Retinal pigment epithelial cell (primary cell): Measurements from ENCODE around the gene GCNT3.

Experiments
- DNase-seq: peaks from one replicate; pipeline ENCODE4 v3.0.0-alpha.2; 2010; ENCODE audit warnings: low read depth
- H3K4me3 ChIP-seq: 2 replicates; pipeline ENCODE4 v1.5.1; 2011; ENCODE audit warnings: mild to moderate bottlenecking, low read length, control low read depth, moderate library complexity
- TF ChIP-seq, protein P1 (sequence below): conservative IDR thresholded peaks from 2 replicates; pipeline ENCODE4 v1.5.1; 2011; ENCODE audit warnings: low read depth, low read length, control low read depth, inconsistent platforms

Gene GCNT3

DNA sequence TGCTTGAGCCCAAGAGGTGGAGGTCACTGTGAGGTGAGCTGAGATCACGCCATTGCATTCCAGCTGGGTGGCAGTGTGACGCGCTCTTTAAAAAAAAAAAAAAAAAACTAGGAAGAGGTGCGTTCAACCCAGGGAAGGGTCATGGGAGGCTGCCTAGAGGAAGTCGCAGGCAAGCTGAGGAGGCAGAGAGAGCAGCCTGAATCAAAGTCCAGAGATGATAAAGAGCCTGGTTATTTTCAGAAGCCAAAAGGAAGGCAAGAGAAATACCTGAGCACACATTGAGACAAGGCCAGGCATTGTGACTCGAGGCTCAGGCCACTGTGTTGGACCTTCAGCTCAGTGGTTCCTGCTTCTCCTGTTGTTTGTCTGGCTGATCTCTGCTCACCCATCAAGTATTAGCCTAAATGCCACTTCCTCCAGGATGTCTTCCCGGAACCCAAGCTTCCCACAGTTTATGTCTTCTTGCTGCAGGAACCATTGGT, 16.1 kb upstream of the GCNT3 start:
- H3K4me3 ChIP-seq = no peak overlapping the region
- TF ChIP-seq, protein P1, sequence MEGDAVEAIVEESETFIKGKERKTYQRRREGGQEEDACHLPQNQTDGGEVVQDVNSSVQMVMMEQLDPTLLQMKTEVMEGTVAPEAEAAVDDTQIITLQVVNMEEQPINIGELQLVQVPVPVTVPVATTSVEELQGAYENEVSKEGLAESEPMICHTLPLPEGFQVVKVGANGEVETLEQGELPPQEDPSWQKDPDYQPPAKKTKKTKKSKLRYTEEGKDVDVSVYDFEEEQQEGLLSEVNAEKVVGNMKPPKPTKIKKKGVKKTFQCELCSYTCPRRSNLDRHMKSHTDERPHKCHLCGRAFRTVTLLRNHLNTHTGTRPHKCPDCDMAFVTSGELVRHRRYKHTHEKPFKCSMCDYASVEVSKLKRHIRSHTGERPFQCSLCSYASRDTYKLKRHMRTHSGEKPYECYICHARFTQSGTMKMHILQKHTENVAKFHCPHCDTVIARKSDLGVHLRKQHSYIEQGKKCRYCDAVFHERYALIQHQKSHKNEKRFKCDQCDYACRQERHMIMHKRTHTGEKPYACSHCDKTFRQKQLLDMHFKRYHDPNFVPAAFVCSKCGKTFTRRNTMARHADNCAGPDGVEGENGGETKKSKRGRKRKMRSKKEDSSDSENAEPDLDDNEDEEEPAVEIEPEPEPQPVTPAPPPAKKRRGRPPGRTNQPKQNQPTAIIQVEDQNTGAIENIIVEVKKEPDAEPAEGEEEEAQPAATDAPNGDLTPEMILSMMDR = no peak
- DNase-seq = no peak

DNA sequence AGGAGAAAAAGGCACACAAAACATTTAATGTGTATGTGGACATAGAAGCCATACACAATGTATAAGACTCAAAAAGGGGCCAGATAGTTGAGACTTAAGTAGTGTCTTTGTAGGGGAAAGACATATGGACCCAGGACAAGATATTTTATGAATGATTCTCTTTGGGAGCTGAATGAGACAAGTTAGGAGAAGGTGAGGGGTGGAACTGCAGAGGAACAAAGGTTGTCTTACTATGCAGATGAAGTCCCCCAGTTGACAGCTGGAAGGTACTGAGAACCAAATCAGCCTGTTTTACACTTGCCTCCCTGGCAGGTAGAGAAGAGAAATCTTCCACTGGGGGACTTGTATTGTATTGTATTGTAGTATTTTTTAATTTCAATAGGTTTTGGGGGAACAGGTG, 14.9 kb upstream of the GCNT3 start:
- TF ChIP-seq, protein P1 = no peak
- no peak for DNase-seq
- no peak overlapping the region for H3K4me3 ChIP-seq

DNA sequence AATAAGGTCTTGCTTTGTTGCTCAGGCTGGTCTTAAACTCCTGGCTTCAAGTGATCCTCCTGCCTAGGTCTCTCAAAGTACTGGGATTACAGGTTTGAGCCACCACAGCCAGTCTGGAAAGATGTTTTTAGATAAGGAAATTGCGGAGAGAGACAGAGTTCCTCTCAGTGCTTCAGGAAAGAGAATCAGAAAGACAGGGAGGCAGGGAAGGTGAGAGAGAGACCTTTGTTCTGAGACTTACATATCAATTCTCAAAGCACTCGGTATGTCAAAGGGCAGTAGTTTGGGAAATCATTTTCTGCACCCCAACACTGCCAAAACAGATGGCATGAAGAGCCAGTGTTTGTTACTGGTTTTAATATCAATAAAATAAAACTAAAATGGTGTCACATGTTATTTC, 13.1 kb upstream of the GCNT3 start:
- TF ChIP-seq, protein P1 = no peak
- no peak for DNase-seq
- no peak overlapping the region for H3K4me3 ChIP-seq

DNA sequence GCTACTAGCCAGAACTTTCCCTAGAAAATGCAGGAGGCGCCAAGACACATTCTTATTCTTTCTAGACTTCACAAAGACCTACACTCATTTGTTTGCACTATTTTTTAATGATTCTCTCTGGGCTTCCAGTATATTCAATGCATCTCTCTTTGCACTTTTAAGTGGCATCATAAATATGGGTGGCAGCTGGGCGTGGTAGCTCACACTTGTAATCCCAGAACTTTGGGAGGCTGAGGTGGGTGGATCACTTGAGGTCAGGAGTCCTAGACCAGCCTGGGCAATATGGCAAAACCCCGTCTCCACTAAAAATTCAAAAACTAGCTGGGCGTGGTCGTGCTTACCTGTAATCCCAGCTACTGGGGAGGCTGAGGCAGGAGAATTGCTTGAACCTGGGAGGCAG, 5.6 kb upstream of the GCNT3 start:
- no peak overlapping the region for H3K4me3 ChIP-seq
- DNase-seq = no peak
- TF ChIP-seq, protein P1 = no peak

DNA sequence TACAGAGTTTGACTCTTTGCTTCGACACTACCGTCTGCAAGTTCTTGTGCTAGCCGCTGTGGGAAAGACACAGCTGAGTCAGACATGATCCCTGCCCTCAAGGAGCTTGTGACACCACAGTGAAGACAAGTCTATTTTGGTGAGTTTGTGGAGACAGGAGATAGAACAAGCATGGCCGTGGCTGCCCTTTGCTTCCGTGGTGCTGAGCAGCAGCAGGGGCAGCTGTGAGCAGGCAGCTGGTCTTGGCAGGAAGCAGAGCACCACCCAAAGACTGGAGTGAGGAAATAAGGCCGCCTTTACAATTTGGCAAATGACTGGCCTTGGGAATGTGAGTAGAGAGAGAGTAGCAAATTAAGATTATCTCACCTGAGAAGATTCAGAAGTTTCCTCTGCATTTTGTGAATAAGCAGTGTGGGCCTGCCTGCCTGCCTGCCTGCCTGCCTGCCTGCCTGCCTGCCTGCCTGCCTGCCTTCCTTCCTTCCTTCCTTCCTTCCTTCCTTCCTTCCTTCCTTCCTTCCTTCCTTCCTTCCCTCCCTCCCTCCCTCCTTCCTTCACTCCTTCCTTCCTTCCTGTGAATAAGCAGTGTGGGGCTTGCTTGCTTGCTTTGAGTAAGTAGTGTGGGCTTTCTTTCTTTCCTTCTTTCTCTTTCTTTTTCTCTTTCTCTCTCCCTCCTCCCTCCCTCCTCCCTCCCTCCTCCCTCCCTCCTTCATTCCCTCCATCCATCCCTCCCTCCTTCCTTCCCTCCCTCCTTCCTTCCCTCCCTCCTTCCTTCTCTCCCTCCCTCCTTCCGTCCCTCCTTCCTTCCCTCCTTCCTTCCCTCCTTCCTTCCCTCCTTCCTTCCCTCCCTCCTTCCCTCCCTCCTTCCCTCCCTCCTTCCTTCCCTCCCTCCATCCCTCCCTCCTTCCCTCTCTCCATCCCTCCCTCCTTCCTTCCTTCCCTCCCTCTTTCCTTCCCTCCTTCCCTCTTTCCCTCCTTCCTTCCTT, 1.6 kb upstream of the GCNT3 start:
- TF ChIP-seq, protein P1 = no peak
- no peak for DNase-seq
- H3K4me3 ChIP-seq = no peak overlapping the region

DNA sequence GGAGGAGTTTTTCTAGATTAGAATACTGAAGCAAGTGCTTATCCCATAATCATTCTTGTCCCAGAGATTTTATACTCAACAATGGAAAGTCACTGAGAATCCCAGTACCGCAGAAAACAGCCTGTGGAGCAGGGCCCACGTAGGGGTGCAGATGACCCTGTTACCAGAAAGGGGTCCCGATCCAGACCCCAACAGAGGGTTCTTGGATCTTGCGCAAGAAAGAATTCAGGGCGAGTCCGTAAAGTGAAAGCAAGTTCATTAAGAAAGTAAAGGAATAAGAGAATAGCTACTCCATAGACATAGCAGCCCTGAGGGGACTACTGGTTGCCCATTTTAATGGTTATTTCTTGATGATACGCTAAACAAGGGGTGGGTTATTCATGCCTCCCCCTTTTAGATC, 2.6 kb downstream of the GCNT3 start:
- TF ChIP-seq, protein P1 = no peak
- no peak overlapping the region for H3K4me3 ChIP-seq
- DNase-seq = no peak

DNA sequence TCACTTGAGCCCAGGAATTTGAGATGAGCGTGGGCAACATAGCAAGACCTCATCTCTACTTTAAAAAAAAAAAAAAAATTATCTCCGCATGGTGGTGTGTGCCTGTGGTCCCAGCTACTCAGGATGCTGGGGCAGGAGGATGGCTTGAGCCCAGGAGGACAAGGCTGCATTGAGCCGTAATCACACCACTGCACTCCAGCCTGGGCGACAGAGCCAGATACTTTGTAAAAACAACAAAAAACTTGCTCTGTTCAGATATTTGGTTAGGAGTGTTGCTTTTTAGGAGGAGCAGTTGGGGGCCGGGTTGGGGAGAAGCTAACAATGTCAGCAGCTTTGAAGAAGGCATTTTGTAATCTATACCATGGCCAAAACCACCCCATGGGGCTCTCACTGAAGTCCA, 4.1 kb downstream of the GCNT3 start:
- no peak for DNase-seq
- TF ChIP-seq, protein P1 = no peak
- no peak overlapping the region for H3K4me3 ChIP-seq
